HG02938 (cell line): ENCODE measurements around the gene FOXI2.

Experiments used
- ATAC-seq: cut with Tn5 transposase; IDR thresholded peaks from one replicate; pipeline ENCODE4 v1.9.1; 2021; ENCODE audit warnings: mild to moderate bottlenecking, moderate library complexity; ENCODE audit not compliant: unreplicated experiment

Gene FOXI2

DNA sequence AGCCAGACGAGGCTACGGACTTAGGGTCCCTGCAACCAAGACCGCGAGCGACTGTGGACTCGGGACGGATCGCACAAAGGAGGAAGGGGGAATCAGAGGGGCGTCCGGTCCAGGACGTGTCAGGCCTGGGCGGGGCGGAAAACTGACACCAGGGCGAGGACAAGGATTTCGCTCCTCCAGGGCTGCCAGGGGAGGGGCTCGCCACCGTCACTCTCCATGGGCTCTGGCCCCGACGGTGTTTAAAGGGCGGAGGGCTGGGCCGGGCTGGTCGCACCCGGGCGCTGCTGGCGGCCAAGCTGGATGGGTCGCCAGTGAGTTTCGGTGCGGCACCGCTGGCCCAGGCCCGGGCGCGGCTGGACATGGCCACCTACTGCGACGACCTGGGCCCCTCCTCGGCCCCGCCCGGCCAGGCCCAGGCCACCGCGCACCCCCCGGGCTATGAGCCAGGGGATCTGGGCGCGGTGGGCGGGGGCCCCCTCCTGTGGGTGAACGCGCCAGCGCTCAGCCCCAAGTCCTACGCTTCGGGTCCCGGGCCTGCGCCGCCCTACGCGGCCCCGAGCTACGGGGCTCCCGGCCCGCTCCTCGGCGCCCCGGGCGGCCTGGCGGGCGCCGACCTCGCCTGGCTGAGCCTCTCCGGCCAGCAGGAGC lies at the start of gene FOXI2:
FOXI2 (plus strand) TSS at position 271 of the 648 bp plus-strand sequence; CDS start at position 360, 89 bp downstream.
- ATAC-seq, result no peak

DNA sequence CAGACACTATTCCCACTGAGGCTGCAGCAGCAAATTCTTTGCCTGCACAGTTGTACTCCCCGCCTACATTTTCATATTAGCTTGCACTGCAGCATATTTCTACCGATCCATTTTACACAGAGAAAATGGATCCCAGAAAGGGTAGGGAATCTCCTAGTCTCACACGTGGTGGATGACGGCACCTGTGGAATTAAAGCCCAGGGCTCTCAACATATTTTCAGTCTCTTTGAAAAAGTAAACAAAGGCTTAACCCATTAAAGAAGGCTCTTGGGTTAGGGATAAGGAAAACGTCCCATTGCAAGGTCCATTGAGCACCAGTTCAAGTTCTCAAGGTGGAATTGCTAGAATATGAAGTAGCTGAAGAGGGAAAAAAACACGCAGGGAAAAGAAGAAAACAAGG lies 49.4 kb upstream of the FOXI2 start:
- ATAC-seq, result no peak

DNA sequence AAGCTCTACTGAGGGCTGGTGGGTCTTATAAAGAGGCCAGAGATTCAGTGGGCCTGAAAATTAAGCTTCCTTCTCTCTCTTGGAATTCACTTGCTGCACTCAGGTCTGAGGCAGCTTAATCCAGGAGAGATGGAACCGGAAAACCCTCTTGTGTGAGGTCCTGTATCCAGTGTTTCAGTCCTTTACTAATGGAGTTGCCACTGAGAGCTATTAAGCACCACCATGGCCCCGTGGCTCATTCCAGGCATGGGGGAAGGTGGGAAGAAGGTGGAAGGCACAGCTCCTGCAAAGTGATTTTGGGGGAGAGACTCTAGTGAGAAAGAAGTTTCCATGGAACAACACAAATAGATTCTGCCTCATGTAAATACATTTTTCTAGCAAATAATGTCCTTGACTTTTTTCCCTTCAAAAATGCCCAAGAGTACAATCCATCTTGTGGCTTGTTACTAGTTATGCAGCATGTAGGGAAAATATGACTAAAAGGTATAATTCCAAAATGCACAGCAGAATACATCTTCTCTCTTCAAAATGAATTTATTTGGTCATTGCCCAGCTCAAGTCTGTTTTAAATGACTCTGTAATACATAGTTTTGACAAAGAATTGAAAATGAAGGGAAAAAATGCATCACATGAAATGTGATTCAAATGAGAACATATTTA lies 46.7 kb upstream of the FOXI2 start:
- ATAC-seq, result no peak

DNA sequence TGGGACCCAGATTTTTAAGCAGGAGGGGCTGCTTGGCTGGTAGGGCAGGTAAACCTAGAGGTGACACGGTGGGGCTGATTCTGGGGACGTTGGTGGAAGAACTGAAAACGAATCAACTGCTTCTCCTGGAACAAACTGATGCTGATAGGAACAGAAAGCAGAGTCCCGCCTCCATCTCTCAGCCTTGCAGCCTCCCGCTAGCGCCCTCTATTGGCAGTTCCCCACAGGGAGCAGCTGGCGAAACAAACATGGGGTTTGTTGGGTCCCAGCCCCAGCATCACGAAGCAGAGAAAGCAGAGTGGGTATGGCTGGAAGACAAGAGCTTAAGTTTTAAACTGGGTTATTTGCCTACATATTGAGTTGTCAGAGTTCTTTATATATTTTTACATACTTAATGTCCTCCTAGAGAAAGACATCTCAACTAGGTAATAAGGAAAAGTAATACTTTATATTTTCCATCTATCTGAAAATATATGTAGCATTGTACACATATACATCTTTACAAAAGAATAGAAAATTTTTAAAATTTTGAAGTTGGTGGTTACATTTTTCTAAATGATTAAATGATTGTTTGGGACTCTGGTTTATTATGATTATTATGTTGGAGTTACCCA lies 42.3 kb upstream of the FOXI2 start:
- ATAC-seq, result no peak

DNA sequence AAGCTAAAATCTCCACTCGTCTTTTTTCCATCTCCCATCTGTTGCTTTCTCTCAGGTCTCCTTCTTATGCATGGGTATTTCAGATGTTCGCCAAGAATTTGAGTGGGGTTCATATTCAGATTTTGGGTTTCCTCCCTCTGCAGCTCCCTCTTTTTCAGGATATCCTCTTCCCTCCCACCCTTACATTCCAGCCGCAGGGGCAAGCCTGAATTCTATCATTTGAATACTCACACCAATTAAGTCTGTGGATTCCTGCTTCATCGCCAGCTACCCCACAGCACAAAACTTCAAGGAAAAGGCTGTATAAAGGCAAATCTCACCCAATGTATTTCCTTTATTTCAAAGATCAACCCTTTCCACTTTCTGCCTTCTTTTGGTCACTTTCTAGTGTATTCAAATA lies 41.6 kb upstream of the FOXI2 start:
- no peak for ATAC-seq

DNA sequence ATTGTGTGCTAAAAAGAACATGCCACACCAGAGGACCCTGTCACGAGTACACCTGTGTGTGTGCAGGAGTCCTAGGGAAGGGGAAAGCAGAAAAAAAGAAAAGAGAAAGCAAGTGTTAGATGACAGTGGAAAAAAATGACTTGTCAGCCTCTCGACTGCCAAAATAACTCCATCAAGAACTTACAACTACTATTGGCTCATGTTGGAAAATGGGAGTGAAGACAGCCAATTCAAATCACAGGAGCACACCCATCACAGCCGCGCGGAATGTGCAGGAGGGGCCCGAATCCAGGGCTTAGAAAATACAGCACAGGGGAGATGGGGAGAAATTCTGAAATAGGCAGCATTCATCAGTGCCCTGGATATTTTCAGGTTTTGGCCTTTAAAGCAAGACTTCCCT lies 38.1 kb upstream of the FOXI2 start:
- ATAC-seq, result no peak

DNA sequence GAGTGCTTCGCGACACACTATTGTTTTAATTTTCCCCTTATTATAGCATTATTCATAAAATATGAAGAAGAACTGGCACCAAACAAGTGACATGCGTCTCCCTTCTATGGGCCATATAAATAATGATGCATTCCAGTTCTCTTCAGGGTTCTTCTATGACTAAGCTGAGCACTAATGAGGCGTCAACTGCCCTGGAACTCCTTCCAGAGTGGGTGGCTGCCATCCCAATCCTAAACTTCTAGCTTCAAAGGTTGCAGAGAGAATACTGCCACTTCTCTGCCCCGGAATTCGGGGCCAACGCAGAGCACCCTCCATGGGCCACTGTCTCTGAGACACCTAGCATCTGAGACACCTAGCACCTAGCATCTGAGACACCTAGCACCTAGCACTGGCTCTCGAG lies 37.7 kb upstream of the FOXI2 start:
- no peak for ATAC-seq

DNA sequence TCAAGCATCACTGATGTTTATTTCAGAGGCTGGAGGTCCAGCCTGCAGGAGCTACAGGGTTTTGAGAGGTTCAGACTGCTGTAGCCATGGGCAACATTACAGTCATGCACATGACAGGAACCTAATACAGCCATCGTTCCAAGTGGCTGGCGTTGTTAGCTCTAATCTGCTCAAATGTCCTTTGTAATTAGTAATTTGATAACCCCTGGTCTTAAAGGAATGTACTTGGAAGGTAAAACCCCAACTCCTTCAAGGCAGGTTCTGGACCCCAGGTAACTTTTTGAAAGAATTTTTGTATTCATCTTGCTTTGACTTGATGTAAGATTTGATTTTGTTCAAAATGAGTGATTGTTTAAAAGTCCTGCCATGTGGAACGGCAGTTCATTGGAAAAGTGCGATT lies 34.7 kb upstream of the FOXI2 start:
- no peak for ATAC-seq

DNA sequence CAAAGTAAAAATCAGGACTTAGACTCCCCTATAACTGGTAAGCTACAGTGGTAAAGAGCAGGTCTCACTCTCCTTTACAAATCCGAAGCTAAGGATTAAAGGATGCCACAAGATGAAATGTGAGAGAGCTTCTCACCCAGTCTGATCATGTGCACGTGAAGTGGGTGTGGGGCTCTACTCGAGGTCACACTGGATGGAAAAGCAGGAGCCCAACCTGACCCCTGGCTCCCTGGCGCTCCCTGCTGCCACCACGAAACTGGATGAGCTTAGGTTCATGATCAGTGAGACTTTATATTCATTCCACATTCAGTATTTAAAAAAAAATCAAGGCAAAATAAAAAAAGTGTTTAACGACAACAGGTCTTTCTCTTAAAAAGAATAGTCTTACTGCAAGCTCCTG lies 21.7 kb upstream of the FOXI2 start:
- ATAC-seq, result no peak

DNA sequence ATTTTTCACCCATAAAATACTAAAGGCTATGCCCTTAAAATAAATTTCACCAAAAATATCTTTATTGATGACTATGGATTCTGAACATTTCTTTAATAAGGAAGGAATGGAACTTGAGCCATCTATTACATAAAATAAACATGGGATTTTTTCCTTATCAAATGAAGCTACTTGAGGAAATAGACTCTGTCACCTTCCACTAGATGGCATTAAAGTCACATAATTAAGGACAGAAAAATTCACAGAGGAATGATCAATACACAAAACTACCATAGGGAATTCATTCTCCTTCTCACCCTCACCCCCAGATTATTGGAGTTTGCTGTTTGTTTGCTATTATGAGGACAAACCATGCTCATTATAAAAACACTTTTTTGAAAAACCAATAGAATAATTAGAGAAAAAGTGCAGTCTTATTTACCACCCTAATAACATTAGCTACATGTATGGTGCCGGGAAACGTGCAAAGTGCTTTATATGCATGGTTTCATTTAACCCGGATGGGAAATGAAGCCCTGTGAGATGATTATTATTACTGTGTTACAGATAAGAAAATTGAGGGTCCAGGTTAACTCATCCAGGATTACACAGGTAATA lies 21.1 kb upstream of the FOXI2 start:
- no peak for ATAC-seq

DNA sequence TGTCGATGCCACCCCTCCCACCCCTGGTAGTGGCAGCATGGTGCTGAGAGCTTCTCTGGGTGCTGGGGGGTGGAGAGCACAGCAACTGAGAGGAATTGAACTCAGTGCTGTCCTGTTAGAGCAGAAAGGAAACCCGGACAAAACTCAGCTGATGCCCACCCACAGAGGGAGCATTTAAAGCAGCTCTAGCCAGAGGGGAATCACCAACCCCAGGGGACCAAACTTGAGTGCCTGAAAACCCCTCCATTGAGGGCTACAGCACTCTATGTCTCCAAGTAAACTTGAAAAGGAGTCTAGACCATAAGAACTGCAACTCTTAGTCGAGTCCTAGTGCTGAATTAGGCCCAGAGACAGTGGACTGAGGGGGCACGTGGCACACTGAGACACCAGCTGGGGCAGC lies 16.8 kb upstream of the FOXI2 start:
- ATAC-seq, result no peak

DNA sequence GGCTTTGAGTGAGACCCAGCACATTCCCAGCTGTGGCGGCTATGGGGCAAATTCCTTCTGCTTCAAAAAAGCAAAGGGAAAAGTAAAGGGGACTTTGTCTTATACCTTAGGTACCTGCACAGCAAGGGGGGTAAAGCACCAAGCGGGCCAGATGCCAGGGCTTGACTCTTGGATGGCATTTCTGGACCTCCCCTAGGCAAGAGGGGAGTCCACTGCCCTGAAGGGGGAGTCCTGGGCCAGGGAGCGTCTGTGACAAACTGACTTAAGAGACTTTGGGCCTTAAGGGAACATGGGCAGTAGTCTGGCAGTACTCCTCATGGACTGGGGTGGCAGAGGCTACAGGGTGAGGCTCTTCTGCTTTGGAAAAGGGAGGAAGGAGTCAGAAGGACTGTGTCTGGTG lies 16.1 kb upstream of the FOXI2 start:
- ATAC-seq, result no peak

DNA sequence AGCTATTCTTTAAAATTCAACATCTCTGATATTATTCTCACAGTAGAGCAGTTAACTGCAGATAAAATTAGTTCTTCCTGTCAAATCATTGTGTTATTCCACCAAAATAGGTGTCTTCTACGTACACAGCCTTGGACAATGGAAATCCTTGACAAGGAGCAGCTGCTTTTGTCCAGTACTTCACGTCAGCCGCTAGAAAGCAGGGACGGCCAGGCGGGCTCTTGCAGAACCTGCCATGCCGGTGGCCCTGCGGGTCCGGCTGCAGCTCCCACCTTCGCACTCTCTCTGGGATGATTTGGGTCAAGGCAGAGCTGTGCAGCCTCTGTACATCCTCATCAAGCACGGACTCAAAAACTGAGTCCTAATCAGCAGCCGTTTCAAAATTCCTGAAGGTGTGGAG lies 2.2 kb upstream of the FOXI2 start:
- ATAC-seq, result no peak

DNA sequence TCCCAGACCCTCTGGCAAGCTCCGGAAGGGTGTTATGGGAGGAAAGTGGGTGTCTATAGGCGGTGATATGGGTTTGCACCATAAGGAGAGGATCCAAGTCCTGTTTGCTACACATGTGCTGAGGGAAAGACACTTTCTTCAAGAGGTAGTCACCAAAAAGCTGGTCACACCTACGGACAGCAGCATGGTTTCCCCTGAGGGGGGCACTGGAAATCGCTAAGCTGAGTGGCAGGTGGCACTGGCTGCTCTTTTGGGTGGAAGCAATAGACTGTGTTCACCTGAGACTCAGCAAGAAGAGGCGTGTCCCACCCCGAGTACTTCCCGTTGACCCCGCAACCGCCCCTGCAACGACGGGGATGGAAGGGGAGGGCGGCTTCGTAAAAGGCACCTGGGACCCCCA lies 1.8 kb upstream of the FOXI2 start:
- ATAC-seq, result no peak

DNA sequence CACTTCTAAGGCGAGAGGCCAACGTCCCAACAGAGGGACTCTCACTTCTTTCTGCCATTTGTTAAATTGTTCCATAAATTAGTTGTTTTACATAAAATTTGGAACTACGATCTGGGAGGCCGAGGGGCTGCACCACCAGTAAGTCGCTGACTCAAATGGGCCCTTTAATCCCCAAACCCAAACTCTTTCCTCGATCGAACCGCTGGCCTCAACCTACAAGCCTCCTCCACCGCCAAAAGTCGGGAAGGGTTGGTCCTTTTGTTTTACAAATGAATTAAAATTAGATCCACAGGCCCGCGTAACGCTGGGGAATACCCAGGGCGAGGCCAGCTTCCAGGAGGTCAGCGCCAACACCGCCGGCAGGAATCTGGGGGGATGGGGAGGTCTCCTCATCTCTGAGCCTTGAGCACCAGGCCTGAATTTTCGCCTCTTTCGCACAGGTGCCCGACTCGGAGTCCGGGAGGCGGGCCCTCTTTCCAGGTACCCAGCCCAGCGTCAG lies 1.2 kb upstream of the FOXI2 start:
- ATAC-seq, result no peak

DNA sequence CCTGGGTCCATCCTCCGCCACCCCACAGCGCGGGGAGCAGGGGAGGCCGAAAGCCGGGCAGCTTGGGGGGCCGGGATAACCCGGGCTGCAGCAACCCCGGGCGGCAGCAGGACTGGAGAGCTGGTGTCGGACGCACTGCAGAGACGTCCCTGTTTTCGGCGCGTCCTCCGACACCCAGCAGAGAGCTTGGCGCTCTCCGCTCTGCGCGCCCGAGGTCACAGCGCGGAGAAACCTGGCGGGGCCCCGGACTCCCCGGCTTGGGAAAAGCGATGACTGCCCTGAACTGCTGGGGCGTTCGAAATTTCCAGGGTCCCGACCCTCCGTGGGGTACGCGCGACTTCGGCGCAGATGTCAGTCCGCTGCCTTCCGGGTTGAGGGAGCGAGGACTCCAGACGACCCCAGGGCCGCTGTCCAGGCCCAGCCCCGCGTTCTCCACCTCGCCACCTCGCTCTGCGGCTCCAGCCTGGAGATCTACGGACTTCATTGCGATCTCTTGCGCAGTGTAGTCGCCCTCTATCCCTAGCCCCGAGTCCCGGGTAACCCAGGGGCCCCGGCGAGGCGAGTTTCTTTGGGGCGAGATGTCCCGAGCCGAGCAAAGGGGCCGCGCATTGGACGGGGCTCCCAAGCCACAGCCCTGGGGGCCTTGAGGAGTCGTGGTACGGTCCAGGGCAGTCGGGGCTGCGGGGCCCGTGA lies 617 bp upstream of the FOXI2 start:
- no peak for ATAC-seq

DNA sequence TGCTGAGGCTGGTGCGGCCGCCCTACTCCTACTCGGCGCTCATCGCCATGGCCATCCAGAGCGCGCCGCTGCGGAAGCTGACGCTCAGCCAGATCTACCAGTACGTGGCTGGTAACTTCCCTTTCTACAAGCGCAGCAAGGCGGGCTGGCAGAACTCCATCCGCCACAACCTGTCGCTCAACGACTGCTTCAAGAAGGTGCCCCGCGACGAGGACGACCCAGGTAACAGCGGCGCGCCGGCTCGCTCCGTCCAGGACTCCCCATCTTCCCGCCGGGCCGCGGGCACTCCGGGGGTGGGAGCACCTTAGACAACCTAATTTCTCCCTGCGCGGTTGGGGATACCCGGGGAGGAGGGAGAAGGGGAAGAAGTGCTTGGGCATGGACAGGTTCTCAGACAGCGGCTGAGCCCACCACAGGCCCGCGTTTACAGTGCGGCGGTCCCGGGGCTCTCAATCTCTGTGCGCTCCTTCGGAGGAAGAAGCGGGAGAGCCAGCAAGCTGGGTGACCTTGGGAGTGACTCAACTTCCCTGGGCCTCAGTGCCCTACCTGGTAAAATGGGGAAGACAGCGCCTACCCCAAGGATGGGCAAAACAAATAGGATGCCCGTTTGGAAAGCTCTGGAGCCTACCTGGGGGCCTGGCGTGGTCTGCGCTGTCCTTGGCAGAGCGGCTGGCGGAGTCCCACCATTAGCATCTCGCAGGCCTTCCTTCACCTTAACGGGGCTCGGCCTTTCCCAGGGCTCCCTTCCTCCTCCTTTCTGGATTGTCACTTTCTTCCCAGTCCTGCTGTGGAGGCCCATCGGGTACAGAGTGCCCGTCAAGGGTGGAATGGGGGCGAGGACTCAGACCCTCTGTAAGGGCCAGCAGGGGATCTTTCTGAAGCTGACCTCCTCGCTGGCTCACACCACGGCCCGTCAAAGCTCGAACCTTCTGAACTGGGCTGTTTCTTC lies 852 bp downstream of the FOXI2 start:
- ATAC-seq, result no peak

DNA sequence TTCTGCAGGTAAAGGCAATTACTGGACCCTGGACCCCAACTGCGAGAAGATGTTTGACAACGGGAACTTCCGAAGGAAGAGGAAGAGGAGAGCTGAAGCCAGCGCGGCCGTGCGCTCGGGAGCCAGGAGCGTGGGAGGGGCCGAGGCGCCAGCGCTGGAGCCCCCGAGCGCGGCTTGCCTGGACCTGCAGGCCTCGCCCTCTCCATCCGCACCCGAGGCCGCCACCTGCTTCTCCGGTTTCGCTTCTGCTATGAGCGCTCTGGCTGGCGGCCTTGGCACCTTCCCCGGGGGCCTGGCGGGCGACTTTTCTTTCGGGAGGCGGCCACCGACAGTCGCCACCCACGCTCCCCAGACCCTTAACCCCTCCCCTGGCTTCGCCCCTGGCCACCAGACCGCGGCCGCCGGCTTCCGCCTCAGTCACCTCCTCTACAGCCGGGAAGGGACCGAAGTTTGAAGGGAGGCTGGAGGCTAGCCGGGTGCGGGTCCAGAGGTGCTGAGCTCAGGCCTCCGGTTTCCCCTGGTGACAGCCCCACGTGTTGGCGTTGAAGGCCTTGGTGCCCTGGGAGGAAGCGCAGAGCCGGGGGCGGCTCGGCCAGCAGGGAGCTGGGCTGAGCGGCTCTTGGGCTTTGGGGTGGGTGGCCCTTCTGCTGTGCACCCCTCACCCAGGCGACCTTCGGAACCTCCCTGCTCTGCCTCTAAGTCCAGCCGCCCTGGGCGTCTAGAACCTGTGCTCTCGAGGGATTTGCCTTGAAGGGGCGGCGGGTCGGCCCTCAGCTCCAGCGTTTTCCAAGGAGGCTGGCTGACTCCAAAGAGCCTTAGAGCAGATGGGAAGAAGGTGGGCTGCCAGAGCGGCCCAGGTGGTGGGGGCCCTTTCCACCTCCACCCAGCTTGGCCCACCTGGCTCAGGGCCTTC lies 1.8 kb downstream of the FOXI2 start:
- ATAC-seq, result no peak

DNA sequence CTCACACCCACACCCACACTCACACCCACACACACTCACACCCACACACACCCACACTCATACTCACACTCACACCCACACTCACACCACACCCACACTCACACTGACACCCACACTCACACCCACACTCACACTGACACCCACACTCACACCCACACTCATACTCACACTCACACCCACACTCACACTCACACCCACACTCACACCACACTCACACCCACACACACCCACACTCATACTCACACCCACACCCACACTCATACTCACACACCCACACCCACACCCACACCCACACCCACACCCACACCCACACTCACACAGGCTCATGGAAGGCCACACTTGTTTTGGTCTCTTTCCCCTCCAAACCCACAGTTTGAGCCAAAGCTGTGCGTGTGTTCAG lies 2.9 kb downstream of the FOXI2 start:
- no peak for ATAC-seq
